Measurements from ENCODE around the gene VGLL3.
"Not testable (repeated sequence)": the region's sequence is repeated elsewhere in the genome, so short reads cannot be mapped to it uniquely, and the experiment has no call there.

The VGLL3 gene

DNA sequence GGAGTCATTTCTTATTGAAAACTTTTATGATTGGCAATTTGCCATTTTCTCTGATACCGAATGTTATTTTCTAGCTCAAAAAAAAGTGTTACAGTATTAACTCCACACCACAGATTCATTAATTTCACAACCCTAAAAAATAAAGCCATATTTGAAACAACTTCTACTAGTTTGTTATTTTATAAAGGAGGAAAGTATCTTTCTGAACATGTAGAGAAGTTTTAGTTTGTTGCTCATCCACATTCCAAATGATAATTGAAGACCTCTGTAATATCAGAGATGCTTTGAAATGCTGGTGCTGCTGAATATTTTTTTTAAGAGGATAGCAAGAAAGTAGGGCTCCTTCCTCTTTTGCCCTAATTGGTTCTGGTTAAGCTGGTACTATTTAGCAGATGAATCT lies 1.9 kb downstream of the VGLL3 start:
- DNase-seq = peak; percentile 42

DNA sequence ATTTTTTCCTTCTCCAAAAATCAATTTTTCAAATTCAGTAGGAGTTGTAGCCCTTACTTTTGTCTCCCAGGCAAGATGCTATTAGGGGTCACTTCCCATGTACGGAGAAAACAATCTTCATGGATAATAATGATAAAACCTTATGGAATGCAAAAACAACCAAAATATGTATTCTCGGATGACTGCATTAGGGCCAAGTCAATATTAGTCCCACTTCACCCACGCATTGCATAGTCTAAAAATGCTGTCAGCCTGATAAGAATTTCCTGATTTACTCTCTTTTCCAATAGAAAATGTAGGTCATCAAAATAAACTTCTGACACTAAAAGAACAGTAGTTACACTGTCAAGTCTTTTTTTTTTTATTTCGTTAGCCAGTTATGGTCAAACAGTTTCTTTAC lies 2.7 kb downstream of the VGLL3 start:
- peak; percentile 94 for DNase-seq

DNA sequence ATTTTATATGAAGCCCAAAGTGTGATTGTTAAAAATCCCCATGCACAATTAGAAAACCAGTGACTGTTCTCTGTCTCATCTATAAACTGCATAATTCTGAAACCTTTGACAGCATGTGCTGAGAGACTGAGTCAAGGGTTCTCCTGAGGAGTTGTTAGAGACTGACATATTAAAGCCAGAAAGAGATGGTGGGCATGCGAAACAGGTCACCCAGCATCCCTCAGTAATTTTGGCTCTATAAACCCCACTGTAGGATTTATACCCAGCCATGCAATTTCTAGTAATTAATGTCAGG lies 3.6 kb downstream of the VGLL3 start:
- DNase-seq = no peak

DNA sequence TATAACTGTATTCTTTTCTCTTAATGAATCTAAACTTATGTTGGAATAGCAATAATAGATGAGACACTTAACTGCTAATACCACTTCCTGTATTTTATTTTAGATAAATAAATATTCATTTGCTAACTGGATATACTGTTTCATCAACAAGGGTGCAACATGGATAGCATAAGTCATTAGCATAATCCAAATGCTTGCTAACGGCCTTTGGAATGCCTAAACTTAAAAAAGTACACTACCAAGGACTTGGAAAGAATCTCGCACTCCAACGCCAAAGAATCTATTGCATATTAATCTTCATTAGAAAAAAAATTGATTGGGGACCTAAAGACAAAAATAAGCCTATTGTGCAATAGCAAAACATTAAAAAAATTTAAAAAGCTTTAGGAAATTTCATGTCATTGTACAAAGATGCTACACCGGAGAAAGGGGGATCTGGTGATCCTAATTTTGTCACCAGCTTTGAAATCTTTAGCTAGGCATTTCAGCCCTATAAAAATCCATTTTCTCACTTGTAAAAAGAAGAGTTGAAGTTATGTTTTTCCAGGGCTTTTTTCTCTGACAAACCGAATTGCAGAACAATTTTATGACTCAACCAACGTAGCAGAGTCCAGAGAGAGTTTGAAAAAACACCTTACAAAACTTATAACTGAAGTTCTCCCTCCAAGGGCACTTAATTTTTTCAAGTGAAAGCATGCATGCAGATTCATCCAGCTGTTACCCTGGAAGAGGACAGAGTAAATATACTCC lies 4.1 kb downstream of the VGLL3 start:
- DNase-seq = peak; percentile 60

DNA sequence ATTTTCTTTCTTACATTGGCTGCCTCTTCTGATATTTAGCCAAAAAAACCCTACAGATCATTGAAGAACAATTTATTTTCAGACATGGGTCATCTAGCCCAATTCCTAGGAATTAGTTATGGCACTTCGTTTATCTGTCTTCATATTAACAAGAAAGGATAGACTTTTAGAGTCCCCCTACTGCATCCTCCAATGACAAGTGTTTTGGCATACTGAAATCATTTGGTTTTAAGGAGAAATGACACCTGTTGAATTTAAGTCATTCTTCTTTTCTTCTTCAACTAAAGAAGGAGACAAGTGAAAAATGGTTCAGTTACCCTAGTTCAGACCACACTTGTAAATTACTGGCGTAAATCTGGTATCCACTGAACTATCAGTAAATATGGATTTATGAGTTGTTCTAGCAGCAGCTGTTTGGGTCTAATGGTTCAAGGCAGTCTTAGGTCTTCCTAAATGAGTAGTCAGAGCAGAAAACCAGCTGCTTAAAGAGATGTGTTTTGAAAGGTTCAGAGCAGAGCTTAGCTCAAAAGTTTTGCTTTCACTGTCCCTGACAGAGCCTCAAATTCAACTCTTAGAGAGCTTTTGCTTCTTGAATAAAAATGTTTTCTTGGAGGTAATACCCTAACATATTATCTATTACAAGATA lies 5.6 kb downstream of the VGLL3 start:
- DNase-seq = no peak

DNA sequence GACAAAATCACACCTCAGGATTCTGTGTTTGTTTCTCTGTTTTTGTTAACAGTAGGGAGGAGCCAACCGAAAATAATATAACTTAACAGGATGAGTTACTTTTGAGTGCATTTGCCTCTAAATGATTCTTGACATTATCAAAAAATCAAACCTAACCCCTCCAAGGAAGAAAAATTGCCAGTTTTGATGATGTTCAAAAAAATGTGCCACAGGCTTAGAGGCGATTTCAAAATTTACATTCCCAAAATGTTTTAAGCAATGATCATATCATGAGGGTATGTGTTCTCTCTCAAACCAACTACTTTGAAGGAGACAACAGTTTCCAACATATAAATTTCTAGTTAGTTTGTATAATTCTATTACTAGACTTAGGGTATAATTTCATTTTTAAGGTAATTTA lies 6.7 kb downstream of the VGLL3 start:
- DNase-seq = peak; percentile 77

DNA sequence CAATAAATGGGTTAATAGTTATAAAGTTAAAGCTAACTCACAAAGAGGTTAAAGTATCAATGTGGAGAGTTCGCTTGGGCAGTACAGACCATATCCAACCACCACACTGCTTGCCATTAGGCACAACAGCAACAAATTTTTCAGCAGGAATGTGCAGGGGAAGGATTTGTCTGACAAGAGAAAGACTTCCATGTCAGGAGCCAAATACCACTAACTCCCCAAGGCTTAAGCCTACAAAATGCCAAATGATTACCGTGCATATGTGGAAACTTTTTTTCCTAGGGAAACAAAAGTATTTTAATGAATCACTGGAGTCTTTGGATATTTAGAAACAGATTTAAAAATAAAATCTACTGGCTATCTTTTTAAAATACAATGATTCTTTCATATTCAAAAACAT lies 8.1 kb downstream of the VGLL3 start:
- peak; percentile 81 for DNase-seq

DNA sequence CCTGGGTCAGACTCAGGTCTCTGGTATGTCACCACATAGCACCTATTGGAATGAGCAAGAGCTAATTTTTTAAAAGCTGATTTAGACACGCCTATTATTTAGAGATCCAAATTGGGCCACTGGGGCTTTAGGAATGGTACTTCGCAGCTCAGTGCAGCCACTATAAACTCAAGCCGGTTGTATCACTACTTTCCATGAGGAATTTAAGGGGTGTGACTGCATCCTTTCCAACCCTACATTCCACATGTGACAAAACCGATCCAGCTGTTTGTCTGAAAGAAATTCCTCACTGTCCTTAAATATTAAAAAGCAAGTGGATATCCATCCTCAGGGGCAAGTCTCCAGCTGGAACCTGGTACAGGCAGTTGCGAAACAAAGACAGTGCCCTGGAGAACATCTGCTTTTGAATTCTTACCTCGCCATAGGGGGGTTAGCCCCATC lies 12.8 kb downstream of the VGLL3 start:
- DNase-seq = peak; percentile 67

DNA sequence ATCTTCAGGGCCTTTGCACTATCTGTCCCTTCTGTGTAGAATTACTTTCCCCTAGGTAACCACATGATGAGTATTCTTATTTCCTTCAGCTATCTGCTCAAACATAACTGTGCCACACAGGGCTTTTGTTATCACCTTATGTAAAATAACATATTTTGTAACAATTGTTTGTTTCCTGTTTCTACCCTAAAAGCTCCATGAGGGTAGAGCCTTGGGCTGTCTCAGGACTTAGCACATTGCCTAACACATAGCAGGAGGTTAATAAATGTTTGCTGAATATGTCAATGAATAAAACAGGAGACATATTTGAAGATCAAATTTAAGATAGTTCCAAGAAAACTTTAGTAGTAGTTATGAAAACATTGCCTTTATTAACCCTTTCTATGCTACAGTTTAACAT lies 14.7 kb downstream of the VGLL3 start:
- no peak for DNase-seq

DNA sequence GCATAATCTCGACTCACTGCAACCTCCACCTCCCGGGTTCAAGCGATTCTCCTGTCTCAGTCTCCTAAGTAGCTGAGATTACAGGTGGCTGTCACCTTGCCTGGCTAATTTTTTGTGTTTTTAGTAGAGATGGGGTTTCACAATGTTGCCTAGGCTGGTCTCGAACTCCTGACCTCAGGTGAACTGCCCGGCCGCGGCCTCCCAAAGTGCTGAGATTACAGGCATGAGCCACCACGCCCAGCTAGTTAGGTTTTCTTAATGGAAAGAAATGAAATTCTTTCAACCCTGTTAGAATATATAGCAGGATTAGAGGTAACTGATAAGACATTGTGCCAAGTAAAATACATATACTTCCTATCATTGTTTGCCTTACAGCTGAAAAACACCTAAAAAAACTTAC lies 16.8 kb downstream of the VGLL3 start:
- DNase-seq = not testable (repeated sequence)

DNA sequence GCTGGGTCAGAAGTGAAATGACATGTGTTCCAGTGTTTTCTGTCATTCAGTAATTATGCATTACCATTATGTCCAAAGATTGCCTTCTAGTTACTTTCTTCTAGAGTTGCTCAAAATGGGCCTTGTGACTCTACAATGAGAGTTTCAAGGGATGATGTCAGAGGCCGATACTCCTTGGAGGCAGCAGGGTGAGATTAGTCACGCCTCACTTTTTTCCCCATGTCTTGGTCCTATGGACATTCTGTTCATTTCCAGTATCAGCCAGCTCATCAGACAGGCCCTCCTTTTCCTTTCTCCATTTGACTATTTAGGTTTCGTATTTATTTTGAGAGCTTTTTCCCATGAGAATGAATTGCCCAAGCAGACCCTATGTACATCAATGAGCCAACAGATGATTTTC lies 17.5 kb downstream of the VGLL3 start:
- peak; percentile 97 for DNase-seq

DNA sequence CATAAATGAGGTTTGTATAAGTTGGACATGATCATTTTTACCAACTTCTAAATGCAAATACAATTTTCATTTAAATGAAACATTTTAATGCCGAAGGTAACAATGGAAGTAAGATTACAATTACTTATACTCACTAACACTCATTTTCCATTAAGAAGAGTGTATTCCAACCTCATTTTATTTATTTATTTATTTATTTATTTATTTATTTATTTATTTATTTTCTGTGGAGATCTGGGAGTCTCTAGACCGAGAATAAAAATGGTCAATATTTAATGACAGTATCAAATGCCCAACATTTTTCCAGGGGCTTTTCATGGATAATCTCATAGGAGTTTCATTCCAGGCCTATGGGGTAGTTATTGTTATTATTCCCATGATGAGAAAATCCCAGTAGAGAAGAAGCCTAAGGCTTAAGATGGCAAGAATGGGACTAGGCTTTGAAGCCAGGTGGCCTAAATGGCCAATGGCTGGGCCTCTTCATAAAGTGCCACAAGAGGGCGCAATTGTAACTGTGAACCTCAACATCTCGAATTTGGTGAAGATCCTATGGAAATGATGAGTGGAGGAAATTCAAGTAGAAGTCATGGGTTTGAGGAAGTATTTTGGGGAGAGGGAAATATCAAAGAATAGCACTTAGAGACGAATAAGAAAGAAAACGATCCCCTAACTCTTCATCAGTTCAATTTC lies 21.3 kb downstream of the VGLL3 start:
- DNase-seq = peak; percentile 68

DNA sequence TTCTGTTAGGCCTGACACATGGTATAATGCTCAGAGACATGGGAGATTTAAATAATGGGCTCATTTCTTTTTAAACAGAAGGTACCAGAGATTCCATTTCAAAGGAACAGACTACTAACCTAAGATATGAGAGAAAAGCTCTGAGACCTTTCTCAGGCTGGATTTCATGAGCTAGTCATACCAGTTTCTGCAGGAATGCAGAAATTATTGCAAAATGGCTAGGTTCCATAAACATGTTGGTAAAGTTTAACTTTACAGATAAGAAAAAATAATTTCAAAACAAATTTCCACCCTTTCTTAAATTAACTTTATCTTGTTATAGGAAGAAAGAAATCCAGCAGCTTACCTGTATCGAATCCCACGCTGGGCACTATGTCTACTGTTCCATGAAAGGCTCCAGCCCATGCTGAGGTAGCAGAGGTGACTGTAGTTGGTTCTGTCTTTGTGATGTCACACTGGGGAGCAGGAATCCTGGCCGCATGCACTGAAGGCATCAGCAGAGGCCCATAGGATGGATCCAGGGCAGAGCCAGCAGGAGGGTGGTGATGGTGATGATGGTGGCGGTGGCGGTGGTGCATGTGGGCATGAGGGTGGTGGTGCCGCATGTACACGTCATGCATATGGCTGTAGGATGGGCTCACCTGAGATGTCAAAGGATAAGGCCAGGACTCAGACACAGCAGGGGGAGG lies 22.6 kb downstream of the VGLL3 start:
- no peak for DNase-seq

DNA sequence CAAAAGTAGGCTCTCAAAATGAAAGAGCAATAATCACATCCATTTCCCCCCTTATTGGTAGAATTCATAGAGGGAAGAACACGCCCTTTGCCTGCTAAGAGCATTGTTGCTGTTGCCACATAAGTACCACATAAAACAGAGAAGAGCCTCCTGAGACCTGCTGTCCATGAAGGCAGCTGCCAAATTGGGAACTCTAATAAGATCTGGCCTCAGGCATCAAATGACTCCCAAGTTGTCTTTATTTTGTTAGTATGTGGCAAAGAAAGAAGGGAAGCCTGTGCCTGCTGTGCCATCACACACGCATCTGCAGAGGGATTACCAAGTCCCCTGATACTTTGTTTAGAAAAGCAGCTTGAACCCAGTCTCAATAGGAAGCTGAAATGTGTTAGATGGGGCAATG lies 23.9 kb downstream of the VGLL3 start:
- DNase-seq = no peak

DNA sequence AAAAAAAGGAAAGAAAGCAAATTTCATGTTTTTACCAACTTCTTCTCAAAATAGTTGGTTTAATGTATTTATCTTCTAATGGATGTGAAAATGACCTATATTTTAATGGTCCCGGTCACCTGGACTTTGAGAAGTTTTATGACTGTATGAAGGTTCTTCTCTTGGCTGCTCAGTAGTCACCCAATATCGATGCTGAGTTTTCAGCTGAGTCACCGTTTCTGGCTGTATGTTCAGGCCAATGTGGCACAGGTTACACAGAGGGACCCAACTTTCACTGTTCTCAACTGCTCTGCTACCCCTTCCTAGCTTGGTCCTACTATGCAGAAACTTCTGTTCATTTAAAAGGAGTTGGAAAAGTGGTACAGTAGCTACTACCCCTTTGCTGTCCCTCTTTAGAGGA lies 25.8 kb downstream of the VGLL3 start:
- DNase-seq = no peak

DNA sequence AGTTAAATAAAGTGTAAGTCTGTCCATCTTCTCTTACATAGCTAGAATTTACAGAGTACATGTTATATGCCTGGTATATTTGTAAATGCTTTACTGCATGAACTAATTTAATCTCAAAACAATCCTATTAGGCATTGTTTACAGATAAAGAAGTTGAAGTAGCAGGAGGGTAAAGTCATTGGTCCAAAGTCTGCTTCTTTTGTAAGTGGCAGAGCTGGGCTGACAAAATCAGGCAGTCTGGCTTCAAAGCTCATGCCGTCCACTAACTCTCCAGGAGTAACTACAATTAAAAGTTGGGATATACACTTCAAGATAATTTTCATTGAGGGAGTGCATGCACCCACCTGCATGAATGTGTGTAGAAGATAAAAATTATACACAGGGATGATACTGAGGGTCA lies 27.3 kb downstream of the VGLL3 start:
- DNase-seq = no peak

DNA sequence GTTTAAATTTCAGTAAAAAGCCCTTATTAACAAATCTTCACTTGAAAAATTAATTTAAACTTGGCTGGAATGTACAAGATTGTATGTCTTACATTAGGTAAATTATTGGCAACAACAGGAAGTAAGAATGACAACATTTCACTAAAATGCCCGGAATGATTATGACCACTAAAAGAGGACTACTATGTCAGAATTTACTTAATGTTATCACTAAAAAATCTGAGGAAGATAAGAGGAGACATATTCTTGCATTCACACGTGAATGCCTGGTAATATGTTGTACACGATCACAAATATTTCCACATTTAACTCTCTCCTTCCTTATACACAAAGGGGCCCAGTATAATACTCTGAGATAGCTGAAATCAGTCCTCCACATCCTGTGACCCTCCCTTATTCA lies 29.7 kb downstream of the VGLL3 start:
- DNase-seq = peak; percentile 73

DNA sequence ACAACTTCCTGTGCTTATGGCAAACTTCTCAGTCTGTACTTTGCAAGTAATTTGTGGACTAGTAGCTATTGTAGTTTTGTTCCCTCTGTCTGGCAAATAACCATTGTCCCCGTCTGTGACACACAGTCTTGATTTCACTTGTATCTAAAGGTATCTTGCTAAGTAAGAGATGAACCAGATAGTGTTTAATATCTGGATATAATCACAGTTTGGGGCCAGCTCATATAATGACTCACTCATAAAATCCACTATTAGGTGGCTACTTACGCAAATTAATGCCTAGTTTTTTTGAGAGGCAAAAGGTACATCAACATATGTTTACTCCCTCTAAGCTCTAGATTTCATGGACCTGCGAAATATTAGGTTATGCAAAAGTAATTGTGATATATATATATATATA lies 30.4 kb downstream of the VGLL3 start:
- DNase-seq = peak; percentile 49

DNA sequence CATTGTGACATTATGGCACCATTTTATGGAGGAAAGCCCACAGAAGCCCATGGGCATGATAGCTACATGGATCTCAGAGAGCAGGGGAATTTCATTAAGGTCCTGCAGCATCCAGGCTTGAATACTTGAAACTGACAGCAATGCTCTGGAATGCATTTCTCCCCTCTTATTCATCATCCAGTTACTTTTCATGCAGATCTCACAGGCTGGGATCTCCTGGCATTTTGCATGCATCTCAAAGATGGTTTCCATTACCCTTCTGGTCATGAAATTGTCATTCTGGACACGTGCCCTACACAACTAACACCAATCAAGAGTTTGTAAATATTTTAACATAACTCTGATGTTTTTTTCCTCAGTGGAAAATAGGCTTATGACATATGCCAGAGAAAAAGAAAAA lies 32.4 kb downstream of the VGLL3 start:
- peak; percentile 95 for DNase-seq

DNA sequence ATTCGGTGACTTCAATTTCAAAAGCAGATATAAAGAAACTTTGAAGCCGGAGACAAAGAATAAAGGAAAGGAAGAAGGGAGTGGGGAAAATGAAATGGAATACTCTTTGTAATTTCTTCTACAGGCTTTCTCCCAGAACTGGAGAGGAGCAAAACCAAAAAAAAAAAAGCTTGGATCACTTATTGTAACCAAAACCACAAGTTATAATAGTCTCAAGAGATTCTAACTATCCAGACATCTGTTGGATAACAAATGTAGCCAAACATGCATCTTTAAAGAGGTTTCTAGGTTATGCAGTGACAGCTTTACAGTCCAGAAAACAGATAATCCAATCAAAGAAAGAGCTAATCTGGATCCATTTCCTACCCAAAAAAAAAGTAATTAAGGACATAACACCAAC lies 36.2 kb downstream of the VGLL3 start:
- DNase-seq = no peak

DNA sequence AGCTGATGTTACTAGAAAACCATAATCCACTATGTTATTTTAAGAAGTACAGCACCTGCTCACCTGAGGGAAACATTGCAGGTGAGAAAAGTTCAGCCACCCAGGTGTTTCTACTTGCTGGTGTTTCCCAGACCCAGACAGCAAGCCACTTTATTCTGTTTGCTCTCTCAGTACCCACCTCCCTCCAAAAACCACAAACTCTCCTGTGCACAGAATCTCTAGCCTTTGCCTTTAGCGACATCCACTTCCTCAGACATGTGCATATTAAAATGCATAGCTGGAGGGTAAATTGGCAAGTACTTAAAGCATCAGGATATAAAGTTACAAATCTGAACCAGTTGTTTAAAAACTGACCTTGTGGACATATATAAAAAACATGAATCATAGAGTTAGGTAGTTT lies 36.7 kb downstream of the VGLL3 start:
- peak; percentile 76 for DNase-seq

DNA sequence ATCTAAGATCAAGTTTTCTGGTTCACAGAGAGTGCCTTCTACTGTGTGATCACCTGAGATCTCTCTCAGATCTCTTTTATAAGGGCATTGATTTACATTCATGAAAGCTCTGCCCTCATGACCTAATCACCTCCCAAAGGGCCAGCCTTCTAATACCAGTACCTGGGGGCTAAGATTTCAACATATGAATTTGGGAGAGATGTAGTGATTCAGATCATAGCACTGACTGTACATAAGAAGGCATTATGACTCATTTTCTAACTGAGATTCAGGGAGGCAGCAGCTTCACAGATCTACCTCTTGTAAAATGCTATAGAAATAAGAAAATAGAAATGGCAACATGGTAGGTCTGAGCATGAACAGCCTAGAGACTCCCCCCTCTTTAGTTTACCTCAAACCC lies 39.6 kb downstream of the VGLL3 start:
- peak; percentile 74 for DNase-seq

DNA sequence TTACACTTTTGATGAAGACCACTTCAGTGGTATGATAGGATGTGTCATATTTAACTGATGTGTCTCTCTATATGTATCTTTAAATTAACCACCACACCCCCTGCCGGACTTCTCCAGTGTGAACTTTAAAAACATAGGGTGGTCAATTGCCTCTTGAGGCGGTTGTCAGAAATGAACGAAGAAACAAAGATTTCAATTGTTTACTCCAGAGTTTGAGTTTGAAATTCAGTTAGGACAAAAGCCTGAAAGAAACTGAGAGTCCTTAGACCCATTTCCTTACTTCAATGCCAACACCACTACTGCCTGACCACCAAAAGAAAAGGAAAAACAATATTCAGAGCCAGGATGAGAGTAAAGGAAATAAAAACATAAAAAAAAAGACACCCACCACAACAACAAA lies 40.2 kb downstream of the VGLL3 start:
- no peak for DNase-seq

DNA sequence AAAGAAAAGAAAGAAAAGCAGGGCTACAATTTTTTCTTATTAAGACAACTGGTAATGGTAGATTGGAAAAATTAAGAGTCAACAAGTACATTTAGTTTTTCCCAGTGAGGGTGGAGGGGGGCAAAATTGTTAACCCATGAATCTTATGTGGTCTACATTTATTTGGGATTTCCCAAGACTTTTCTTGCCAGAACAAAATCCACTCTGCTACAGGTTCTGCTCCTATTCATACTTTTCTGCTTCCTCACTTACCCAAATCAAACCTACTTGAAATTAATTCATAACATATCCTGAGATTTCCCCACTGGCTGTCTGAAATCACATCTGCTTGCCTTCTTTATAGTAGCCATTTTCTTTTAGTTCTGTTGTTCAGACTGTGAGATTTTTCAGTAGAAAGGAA lies 41.1 kb downstream of the VGLL3 start:
- DNase-seq = peak; percentile 60

Measured in EL (cell line).